Testis (tissue), 3 donors: ENCODE results near the gene REC114. TPM values are rescaled to one million over a fixed set of nuclear protein-coding genes. Genes with fewer than 3 reads are reported as not detected.

ENCODE experiments used
- DNase-seq: peaks from one replicate; pipeline ENCODE4 v3.0.0-alpha.2; 2019
- H3K27ac ChIP-seq, 2 donors: fragments of 200-600 bp; sonication (generic); one replicate each; pipeline ENCODE4 v1.5.1; 2019
- H3K27me3 ChIP-seq: fragments of 200-600 bp; sonication (generic); one replicate; pipeline ENCODE4 v1.5.1; 2019
- H3K36me3 ChIP-seq: fragments of 200-600 bp; sonication (generic); one replicate; pipeline ENCODE4 v1.5.1; 2017; ENCODE audit warnings: low read depth; ENCODE audit errors: missing control alignments
- H3K4me1 ChIP-seq: fragments of 200-600 bp; sonication (generic); one replicate; pipeline ENCODE4 v1.5.1; 2019
- H3K4me3 ChIP-seq, 2 donors: fragments of 200-600 bp; sonication (generic); one replicate each; pipeline ENCODE4 v1.5.1; 2017 to 2019
- H3K9me3 ChIP-seq: fragments of 200-600 bp; sonication (generic); one replicate; pipeline ENCODE4 v1.5.1; 2017
- POLR2A ChIP-seq: fragments of 450-650 bp; IDR thresholded peaks from one replicate; pipeline ENCODE4 v1.6.1; 2017; ENCODE audit warnings: antibody characterized with exemption, mild to moderate bottlenecking, moderate library complexity
- WGBS, 2 donors: methylation state at CpG; one replicate each; pipeline ENCODE4 v1.1.5; 2018; 5-methylcytosine and 5-hydroxymethylcytosine counted together
- intact Hi-C: fragments of 100-400 bp; cut with DNase I; formaldehyde crosslinking; loops from one replicate; pipeline ENCODE4 v1.15.1; 2023; ENCODE audit warnings: low total_unique reads
- polyA plus RNA-seq: library from polyadenylated mRNA; stranded (reverse); fragments of 350-450 nt; fragmentation: Illumina TruSeq; extraction: RNeasy Lipid Tissue Mini Kit (QIAGEN cat#74804); gene quantifications from one replicate; pipeline ENCODE4 v1.2.3, GENCODE V29; 2014; ENCODE audit warnings: low read depth, low replicate concordance; ENCODE audit not compliant: insufficient read depth
- total RNA-seq, 2 donors: library from RNA; depleted of rRNA; stranded (reverse); fragments of >200 nt; gene quantifications; one replicate each; pipeline ENCODE4 v1.2.3, GENCODE V29; 2016
- TF ChIP-seq, protein P1 (sequence below), 3 experiments: fragments of 450-650 bp in 2 of 3; fragments of 200-600 bp in 1 of 3; sonication (generic) in 1 of 3; IDR thresholded peaks; one replicate each; pipeline ENCODE4 v1.5.1; 2016 to 2019; ENCODE audit warnings: antibody characterized with exemption in 3 of 3, mild to moderate bottlenecking in 2 of 3, moderate library complexity in 1 of 3

REC114 gene
- total and polyA plus RNA-seq, 3 donors from 2014 or later: 28.7 to 102 (median 28.8) TPM

DNA sequence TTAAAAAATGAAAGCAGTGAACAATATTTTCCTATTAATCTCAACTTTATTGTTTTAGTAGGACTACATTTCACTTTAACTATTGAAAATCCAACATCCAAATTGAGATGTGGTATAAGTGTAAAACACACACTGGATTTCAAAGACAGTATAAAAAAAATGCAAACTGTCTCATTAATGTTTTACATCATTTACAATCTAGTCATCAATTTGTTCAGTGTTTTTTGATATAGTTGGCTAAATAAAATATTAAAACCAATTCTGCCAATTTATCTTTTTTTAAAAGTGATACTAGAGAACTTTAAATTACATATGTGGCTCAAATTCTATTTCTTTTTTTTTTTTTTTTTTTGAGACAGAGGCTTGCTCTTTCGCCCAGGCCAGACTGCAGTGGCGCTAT is 95.2 kb downstream of the REC114 start:
- intact Hi-C loops: no loop called here
- TF ChIP-seq, protein P1, sequence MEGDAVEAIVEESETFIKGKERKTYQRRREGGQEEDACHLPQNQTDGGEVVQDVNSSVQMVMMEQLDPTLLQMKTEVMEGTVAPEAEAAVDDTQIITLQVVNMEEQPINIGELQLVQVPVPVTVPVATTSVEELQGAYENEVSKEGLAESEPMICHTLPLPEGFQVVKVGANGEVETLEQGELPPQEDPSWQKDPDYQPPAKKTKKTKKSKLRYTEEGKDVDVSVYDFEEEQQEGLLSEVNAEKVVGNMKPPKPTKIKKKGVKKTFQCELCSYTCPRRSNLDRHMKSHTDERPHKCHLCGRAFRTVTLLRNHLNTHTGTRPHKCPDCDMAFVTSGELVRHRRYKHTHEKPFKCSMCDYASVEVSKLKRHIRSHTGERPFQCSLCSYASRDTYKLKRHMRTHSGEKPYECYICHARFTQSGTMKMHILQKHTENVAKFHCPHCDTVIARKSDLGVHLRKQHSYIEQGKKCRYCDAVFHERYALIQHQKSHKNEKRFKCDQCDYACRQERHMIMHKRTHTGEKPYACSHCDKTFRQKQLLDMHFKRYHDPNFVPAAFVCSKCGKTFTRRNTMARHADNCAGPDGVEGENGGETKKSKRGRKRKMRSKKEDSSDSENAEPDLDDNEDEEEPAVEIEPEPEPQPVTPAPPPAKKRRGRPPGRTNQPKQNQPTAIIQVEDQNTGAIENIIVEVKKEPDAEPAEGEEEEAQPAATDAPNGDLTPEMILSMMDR (IDR thresholded peaks at IDR 0.05): no peak
- no peak for TF ChIP-seq POLR2A
- WGBS, 2 donors: 89 to 100% methylated on average over 2 of the region's 2 CpGs
- Histone ChIP-seq H3K4me3 (no peak overlapping the region), H3K9me3 (no peaks in the 10 kb centered on the region), H3K36me3 (no peaks in the 10 kb centered on the region), H3K27ac (no peak overlapping the region), H3K27me3 (no peaks in the 10 kb centered on the region), H3K4me1 (no peaks in the 10 kb centered on the region)
- DNase-seq: no peak

DNA sequence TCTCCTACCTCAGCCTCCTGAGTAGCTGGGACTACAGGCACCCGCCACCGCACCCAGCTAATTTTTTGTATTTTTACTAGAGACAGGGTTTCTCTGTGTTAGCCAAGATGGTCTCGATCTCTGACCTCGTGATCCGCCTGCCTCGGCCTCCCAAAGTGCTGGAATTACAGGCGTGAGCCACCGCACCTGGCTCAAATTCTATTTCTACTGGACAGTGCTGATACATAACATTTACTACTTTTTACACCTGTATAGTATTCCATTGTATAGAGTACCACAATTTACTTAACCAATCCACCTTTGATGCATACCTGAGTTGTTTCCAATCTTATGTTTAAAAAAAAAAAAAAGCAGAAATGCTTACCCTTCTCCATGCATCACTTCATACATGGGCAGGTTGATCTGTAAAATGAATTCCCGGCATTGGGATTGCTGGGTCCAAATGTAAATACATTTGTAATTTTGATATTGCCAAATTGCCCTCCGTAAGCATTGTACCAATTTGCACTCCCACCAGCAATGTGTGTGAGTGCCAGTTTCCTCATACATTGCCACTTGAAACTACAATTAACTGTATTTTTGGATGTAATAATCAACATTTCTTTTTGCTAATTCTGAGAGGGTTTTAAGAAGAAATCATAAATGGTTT is 95.7 kb downstream of the REC114 start:
- WGBS, 2 donors: 93 to 95% methylated on average over 10 of the region's 10 CpGs
- Histone ChIP-seq H3K27ac (no peak overlapping the region), H3K4me1 (no peaks in the 10 kb centered on the region), H3K27me3 (no peaks in the 10 kb centered on the region), H3K9me3 (no peaks in the 10 kb centered on the region), H3K4me3 (no peak overlapping the region), H3K36me3 (no peaks in the 10 kb centered on the region)
- intact Hi-C loops: no loop called here
- TF ChIP-seq POLR2A: no peak
- TF ChIP-seq, protein P1 (IDR thresholded peaks at IDR 0.05): no peak
- DNase-seq: no peak

DNA sequence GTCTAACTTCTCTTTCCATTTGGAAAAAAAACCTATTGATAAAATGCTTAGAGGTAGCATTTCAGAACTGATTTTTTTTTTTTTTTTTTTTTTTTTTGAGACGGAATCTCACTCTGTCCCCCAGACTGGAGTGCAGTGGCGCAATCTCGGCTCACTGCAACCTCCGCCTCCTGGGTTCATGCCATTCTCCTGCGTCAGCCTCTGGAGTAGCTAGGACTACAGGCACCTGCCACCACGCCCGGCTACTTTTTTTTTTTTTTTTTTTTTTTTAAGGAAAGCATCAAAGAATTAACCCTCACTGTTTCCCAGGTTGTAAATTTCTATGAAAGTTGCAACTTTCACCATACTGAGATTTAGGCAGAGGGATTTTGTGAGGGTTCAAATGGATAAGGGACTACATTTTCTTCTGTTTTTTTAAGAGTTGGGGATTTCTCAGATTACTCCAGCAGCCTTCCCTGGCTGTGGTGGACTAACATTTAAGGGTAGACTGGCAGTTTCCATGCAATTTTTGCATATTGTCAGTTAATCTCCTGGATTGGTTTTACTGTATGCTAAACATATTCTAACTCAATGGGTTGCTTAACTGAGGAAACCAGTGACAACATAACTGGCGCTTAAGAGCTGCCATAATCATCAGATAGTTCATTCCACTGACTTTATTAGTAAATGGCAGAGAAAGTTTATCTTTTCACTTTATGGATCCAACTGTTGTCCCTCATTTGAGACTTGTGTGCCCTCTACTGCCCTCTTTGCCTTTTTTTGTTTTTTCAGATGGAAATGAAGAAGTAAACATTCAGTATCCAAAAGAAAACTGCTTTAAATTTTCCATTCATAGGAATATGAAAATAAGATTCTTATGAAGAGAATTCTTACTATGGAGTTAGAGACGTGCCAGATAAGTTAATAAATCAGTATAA is 96.5 kb downstream of the REC114 start:
- H3K4me3 ChIP-seq: no peak overlapping the region
- H3K27ac ChIP-seq: no peak overlapping the region
- WGBS, 2 donors: 79 to 84% methylated on average over 9 of the region's 9 CpGs
- intact Hi-C loops: no loop called here
- no peaks in the 10 kb centered on the region for H3K4me1 ChIP-seq
- no peak for TF ChIP-seq POLR2A
- TF ChIP-seq, protein P1 (IDR thresholded peaks at IDR 0.05): no peak
- H3K9me3 ChIP-seq: no peaks in the 10 kb centered on the region
- H3K27me3 ChIP-seq: no peaks in the 10 kb centered on the region
- no peak for DNase-seq
- H3K36me3 ChIP-seq: no peaks in the 10 kb centered on the region

DNA sequence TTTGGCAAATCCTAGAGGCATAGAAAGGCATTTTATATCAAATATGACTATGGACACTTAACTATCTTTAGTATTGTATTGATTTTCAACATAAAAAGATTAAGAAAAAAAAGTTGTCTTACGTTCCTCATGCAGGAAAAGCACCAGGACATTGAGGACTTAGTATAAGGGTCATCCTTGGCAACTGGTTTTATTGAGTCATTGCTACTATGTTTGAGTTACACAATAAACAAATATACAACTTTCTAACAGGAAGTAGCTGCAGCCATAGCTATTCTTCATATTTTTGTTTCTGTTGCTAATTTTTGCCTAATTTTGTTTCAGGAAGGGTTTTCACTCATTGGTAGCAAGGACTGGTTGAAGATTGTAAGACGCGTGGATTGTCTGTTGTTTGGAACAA is 97.2 kb downstream of the REC114 start:
- no peaks in the 10 kb centered on the region for H3K36me3 ChIP-seq
- no peak overlapping the region for H3K4me3 ChIP-seq
- no peak for DNase-seq
- intact Hi-C loops: no loop called here
- no peaks in the 10 kb centered on the region for H3K4me1 ChIP-seq
- H3K27ac ChIP-seq: no peak overlapping the region
- H3K9me3 ChIP-seq: no peaks in the 10 kb centered on the region
- TF ChIP-seq, protein P1 (IDR thresholded peaks at IDR 0.05): no peak
- no peak for TF ChIP-seq POLR2A
- WGBS, 2 donors: 66 to 67% methylated on average over 3 of the region's 3 CpGs
- H3K27me3 ChIP-seq: no peaks in the 10 kb centered on the region
